Colonic mucosa (tissue), 4 donors: Measurements from ENCODE around the gene PTPRN2. TPM values are rescaled to one million over a fixed set of nuclear protein-coding genes. Genes with fewer than 3 reads are reported as not detected.

Experiments used
- DNase-seq: peaks from one replicate; pipeline ENCODE4 v3.0.0-alpha.2; 2020
- H3K27ac ChIP-seq: fragments of 200-600 bp; one replicate; pipeline ENCODE4 v1.8.0; 2021
- H3K27me3 ChIP-seq: fragments of 200-600 bp; one replicate; pipeline ENCODE4 v1.8.0; 2021
- H3K36me3 ChIP-seq: fragments of 200-600 bp; one replicate; pipeline ENCODE4 v1.8.0; 2021
- H3K4me1 ChIP-seq: fragments of 200-600 bp; one replicate; pipeline ENCODE4 v1.8.0; 2021; ENCODE audit warnings: mild to moderate bottlenecking
- H3K4me3 ChIP-seq: fragments of 200-600 bp; one replicate; pipeline ENCODE4 v1.8.0; 2021
- H3K9ac ChIP-seq, 2 donors: one replicate each; pipeline ENCODE4 v1.7.0; 2013; ENCODE audit warnings: control low read depth in 2 of 2, low read depth in 2 of 2, low read length in 2 of 2
- H3K9me3 ChIP-seq: fragments of 200-600 bp; one replicate; pipeline ENCODE4 v1.8.0; 2021
- CTCF ChIP-seq: fragments of 200-600 bp; IDR thresholded peaks from one replicate; pipeline ENCODE4 v1.8.0; 2022; ENCODE audit warnings: antibody characterized with exemption, mild to moderate bottlenecking
- intact Hi-C: fragments of 100-400 bp; cut with DNase I; formaldehyde crosslinking; loops from one replicate; pipeline ENCODE4 v1.14.1; 2022
- total RNA-seq, 2 donors: library from RNA; stranded (reverse); fragmentation: NEBNext Ultra II Directional in 1 of 2; extraction: Animal tissue kit (Norgen Biotek cat#: 25700) in 1 of 2; gene quantifications; one replicate each; pipeline ENCODE4 v1.2.1, GENCODE V29; 2021
- donor health status: healthy.
- donor health status: DM: no; HTN: no; CAD: no.
- donor health status: DM: no; HTN: no; CAD: no.

PTPRN2 gene
- total RNA-seq, 2 donors from 2014 or later: 14.7 to 21.6 TPM

- Histone ChIP-seq H3K4me3 (no peak overlapping the region), H3K27me3 (no peaks in the 10 kb centered on the region), H3K36me3 (no peaks in the 10 kb centered on the region), H3K9me3 (no peaks in the 10 kb centered on the region), H3K9ac (no peak overlapping the region), H3K4me1 (no peaks in the 10 kb centered on the region), H3K27ac (no peak overlapping the region)
- no peak for DNase-seq
- intact Hi-C loops: no loop called here
- no peak for TF ChIP-seq CTCF
These were observed 831.9 kb downstream of the PTPRN2 start for GRCh38 chr7:157755741-157756140.

GRCh38 chr7:157754416-157754790 is 833.2 kb downstream of the PTPRN2 start:
- Histone ChIP-seq H3K27me3 (no peaks in the 10 kb centered on the region), H3K36me3 (no peaks in the 10 kb centered on the region), H3K4me3 (no peak overlapping the region), H3K4me1 (no peaks in the 10 kb centered on the region), H3K9me3 (no peaks in the 10 kb centered on the region), H3K27ac (no peak overlapping the region), H3K9ac (no peak overlapping the region)
- no peak for DNase-seq
- intact Hi-C loops: no loop called here
- no peak for TF ChIP-seq CTCF

GRCh38 chr7:157753713-157754415 is 833.8 kb downstream of the PTPRN2 start:
- H3K4me1 ChIP-seq: no peaks in the 10 kb centered on the region
- H3K36me3 ChIP-seq: no peaks in the 10 kb centered on the region
- no peak for TF ChIP-seq CTCF
- H3K4me3 ChIP-seq: no peak overlapping the region
- H3K27me3 ChIP-seq: no peaks in the 10 kb centered on the region
- DNase-seq: no peak
- H3K9me3 ChIP-seq: no peaks in the 10 kb centered on the region
- no peak overlapping the region for H3K9ac ChIP-seq
- intact Hi-C loops: no loop called here
- no peak overlapping the region for H3K27ac ChIP-seq

- no peak for TF ChIP-seq CTCF
- H3K27me3 ChIP-seq: no peaks in the 10 kb centered on the region
- H3K4me3 ChIP-seq: no peak overlapping the region
- no peaks in the 10 kb centered on the region for H3K36me3 ChIP-seq
- DNase-seq: no peak
- H3K9ac ChIP-seq: no peak overlapping the region
- no peaks in the 10 kb centered on the region for H3K9me3 ChIP-seq
- no peaks in the 10 kb centered on the region for H3K4me1 ChIP-seq
- H3K27ac ChIP-seq: no peak overlapping the region
- intact Hi-C loops: no loop called here
These were observed 834.8 kb downstream of the PTPRN2 start for GRCh38 chr7:157752832-157753291.

GRCh38 chr7:157751951-157752673 is 835.5 kb downstream of the PTPRN2 start:
- no peak for TF ChIP-seq CTCF
- H3K27me3 ChIP-seq: no peaks in the 10 kb centered on the region
- no peak overlapping the region for H3K4me3 ChIP-seq
- no peak overlapping the region for H3K9ac ChIP-seq
- no peak for DNase-seq
- H3K27ac ChIP-seq: no peak overlapping the region
- intact Hi-C loops: no loop called here
- H3K36me3 ChIP-seq: no peaks in the 10 kb centered on the region
- H3K4me1 ChIP-seq: no peaks in the 10 kb centered on the region
- no peaks in the 10 kb centered on the region for H3K9me3 ChIP-seq
